Suppressor macrophage (primary cell): ENCODE measurements around the gene C6orf58.
"Not testable (repeated sequence)": the region's sequence is repeated elsewhere in the genome, so short reads cannot be mapped to it uniquely, and the experiment has no call there.

Experiments used
- DNase-seq, 4 experiments: peaks; one replicate each; pipeline ENCODE4 v3.0.0-alpha.2; 2020 to 2022

Gene C6orf58

GRCh38 chr6:127592964-127593363, 16.0 kb downstream of the C6orf58 start:
- DNase-seq, result no peak

GRCh38 chr6:127593456-127593855, 16.5 kb downstream of the C6orf58 start:
- not testable (repeated sequence) for DNase-seq

- no peak for DNase-seq
Observed at GRCh38 chr6:127606131-127606562, 29.2 kb downstream of the C6orf58 start.

- DNase-seq, result no peak
Observed at GRCh38 chr6:127608554-127609270, 31.7 kb downstream of the C6orf58 start.

- no peak for DNase-seq
Observed at GRCh38 chr6:127618729-127619128, 41.8 kb downstream of the C6orf58 start.

GRCh38 chr6:127630800-127631199, 53.8 kb downstream of the C6orf58 start:
- no peak for DNase-seq

- DNase-seq, result no peak
Observed at GRCh38 chr6:127634178-127634577, 57.2 kb downstream of the C6orf58 start.

GRCh38 chr6:127635091-127635490, 58.1 kb downstream of the C6orf58 start:
- no peak for DNase-seq

- no peak for DNase-seq
Observed at GRCh38 chr6:127637830-127638409, 60.9 kb downstream of the C6orf58 start.
